ENCODE measurements around the gene NNAT.
"Not testable (repeated sequence)": the region's sequence is repeated elsewhere in the genome, so short reads cannot be mapped to it uniquely, and the experiment has no call there.

NNAT gene

GRCh38 chr20:37552415-37552814 lies 31.4 kb downstream of the NNAT start:
- no peak overlapping the region for H3K27ac ChIP-seq (replicated peaks; ENCODE audit: low read length)
- WGBS, 2 donors (ENCODE audit: extremely low coverage in 2 of 2, insufficient read length in 2 of 2, insufficient replicate concordance in 1 of 2) = no CpG with 5 or more reads among the region's 1 CpG

GRCh38 chr20:37554721-37555298 lies 33.8 kb downstream of the NNAT start:
- not testable (repeated sequence) for H3K27me3 ChIP-seq (ENCODE audit: control insufficient read depth in 3 of 3, insufficient read depth in 3 of 3, low read depth in 1 of 3, low read length in 3 of 3); H3K23ac ChIP-seq (ENCODE audit: low read depth, low read length, poor library complexity); H3K4me2 ChIP-seq (ENCODE audit: insufficient read depth, low read length, poor library complexity, severe bottlenecking); H3K4me3 ChIP-seq (ENCODE audit: low read length in 2 of 2); H3K9ac ChIP-seq (ENCODE audit: low read depth, low read length, poor library complexity); H3K14ac ChIP-seq (ENCODE audit: low read length); H3K36me3 ChIP-seq (replicated peaks in 1 of 2; ENCODE audit: control insufficient read depth in 2 of 2, insufficient read depth in 2 of 2, low read length in 2 of 2); H4K8ac ChIP-seq (ENCODE audit: low read depth, low read length); H3K4me1 ChIP-seq (ENCODE audit: control insufficient read depth in 2 of 2, insufficient read depth in 1 of 2, low read depth in 1 of 2, low read length in 2 of 2); H2BK5ac ChIP-seq (ENCODE audit: low read length); H2BK120ac ChIP-seq (ENCODE audit: low read depth, low read length); H2BK12ac ChIP-seq (ENCODE audit: low read length); H2BK15ac ChIP-seq (ENCODE audit: low read length); H2AFZ ChIP-seq (ENCODE audit: low read length); H4K91ac ChIP-seq (ENCODE audit: low read depth, low read length, poor library complexity); H3K27ac ChIP-seq (replicated peaks; ENCODE audit: low read length); H2AK5ac ChIP-seq (ENCODE audit: low read depth, low read length); H3K4ac ChIP-seq (ENCODE audit: low read length); H3K18ac ChIP-seq (ENCODE audit: low read length); H3K79me1 ChIP-seq (ENCODE audit: low read depth, low read length); DNase-seq (ENCODE audit: low spot score); H3K9me3 ChIP-seq (replicated peaks in 1 of 2; ENCODE audit: control insufficient read depth in 2 of 2, insufficient read depth in 1 of 2, low read depth in 1 of 2, low read length in 2 of 2)
- no CpG with 5 or more reads among the region's 13 CpGs for WGBS, 2 donors (ENCODE audit: extremely low coverage in 2 of 2, insufficient read length in 2 of 2, insufficient replicate concordance in 1 of 2)

More at GRCh38 chr20:37552415-37552814, 31.4 kb downstream of the NNAT start:
- no peaks in the 10 kb centered on the region for H3K4me1 ChIP-seq (ENCODE audit: control insufficient read depth in 2 of 2, insufficient read depth in 1 of 2, low read depth in 1 of 2, low read length in 2 of 2)
- H3K23ac ChIP-seq (ENCODE audit: low read depth, low read length, poor library complexity) = no peak overlapping the region
- no peak for DNase-seq (ENCODE audit: low spot score)
- H3K14ac ChIP-seq (ENCODE audit: low read length) = no peak overlapping the region
- H3K79me1 ChIP-seq (ENCODE audit: low read depth, low read length) = no peaks in the 10 kb centered on the region
- H3K9ac ChIP-seq (ENCODE audit: low read depth, low read length, poor library complexity) = no peak overlapping the region
- H3K4ac ChIP-seq (ENCODE audit: low read length) = no peak overlapping the region
- no peak overlapping the region for H4K8ac ChIP-seq (ENCODE audit: low read depth, low read length)
- peaks cover 0 to 4% (median 0%) of the 10 kb centered on the region in 3 experiments for H3K27me3 ChIP-seq (ENCODE audit: control insufficient read depth in 3 of 3, insufficient read depth in 3 of 3, low read depth in 1 of 3, low read length in 3 of 3)
- H2BK120ac ChIP-seq (ENCODE audit: low read depth, low read length) = no peak overlapping the region
- no peaks in the 10 kb centered on the region for H3K36me3 ChIP-seq (replicated peaks in 1 of 2; ENCODE audit: control insufficient read depth in 2 of 2, insufficient read depth in 2 of 2, low read length in 2 of 2)
- no peak overlapping the region for H3K4me2 ChIP-seq (ENCODE audit: insufficient read depth, low read length, poor library complexity, severe bottlenecking)
- no peak overlapping the region for H2AK5ac ChIP-seq (ENCODE audit: low read depth, low read length)
- H2BK12ac ChIP-seq (ENCODE audit: low read length) = no peak overlapping the region
- no peak overlapping the region for H3K18ac ChIP-seq (ENCODE audit: low read length)
- no peak overlapping the region for H2BK5ac ChIP-seq (ENCODE audit: low read length)
- no peak overlapping the region for H4K91ac ChIP-seq (ENCODE audit: low read depth, low read length, poor library complexity)
- no peak overlapping the region for H3K4me3 ChIP-seq (ENCODE audit: low read length in 2 of 2)
- no peak overlapping the region for H2BK15ac ChIP-seq (ENCODE audit: low read length)
- H3K9me3 ChIP-seq (replicated peaks in 1 of 2; ENCODE audit: control insufficient read depth in 2 of 2, insufficient read depth in 1 of 2, low read depth in 1 of 2, low read length in 2 of 2) = no peaks in the 10 kb centered on the region
- H2AFZ ChIP-seq (ENCODE audit: low read length) = no peak overlapping the region

GRCh38 chr20:37556538-37556937 lies 35.5 kb downstream of the NNAT start:
- WGBS, 2 donors (ENCODE audit: extremely low coverage in 2 of 2, insufficient read length in 2 of 2, insufficient replicate concordance in 1 of 2) = no CpG with 5 or more reads among the region's 6 CpGs
- no peak overlapping the region for H3K23ac ChIP-seq (ENCODE audit: low read depth, low read length, poor library complexity)
- H3K9ac ChIP-seq (ENCODE audit: low read depth, low read length, poor library complexity) = no peak overlapping the region
- H2AFZ ChIP-seq (ENCODE audit: low read length) = no peak overlapping the region
- no peak overlapping the region for H3K18ac ChIP-seq (ENCODE audit: low read length)
- no peak overlapping the region for H3K27ac ChIP-seq (replicated peaks; ENCODE audit: low read length)
- peaks cover 0 to 5% of the 10 kb centered on the region in 2 donors for H3K4me1 ChIP-seq (ENCODE audit: control insufficient read depth in 2 of 2, insufficient read depth in 1 of 2, low read depth in 1 of 2, low read length in 2 of 2)
- H2BK120ac ChIP-seq (ENCODE audit: low read depth, low read length) = no peak overlapping the region
- no peak overlapping the region for H3K4me3 ChIP-seq (ENCODE audit: low read length in 2 of 2)
- no peak for DNase-seq (ENCODE audit: low spot score)
- no peak overlapping the region for H2BK12ac ChIP-seq (ENCODE audit: low read length)
- H2BK5ac ChIP-seq (ENCODE audit: low read length) = no peak overlapping the region
- H3K36me3 ChIP-seq (replicated peaks in 1 of 2; ENCODE audit: control insufficient read depth in 2 of 2, insufficient read depth in 2 of 2, low read length in 2 of 2) = no peaks in the 10 kb centered on the region
- H2BK15ac ChIP-seq (ENCODE audit: low read length) = no peak overlapping the region
- no peak overlapping the region for H3K4ac ChIP-seq (ENCODE audit: low read length)
- H3K14ac ChIP-seq (ENCODE audit: low read length) = no peak overlapping the region
- no peaks in the 10 kb centered on the region for H3K9me3 ChIP-seq (replicated peaks in 1 of 2; ENCODE audit: control insufficient read depth in 2 of 2, insufficient read depth in 1 of 2, low read depth in 1 of 2, low read length in 2 of 2)
- H3K27me3 ChIP-seq (ENCODE audit: control insufficient read depth in 3 of 3, insufficient read depth in 3 of 3, low read depth in 1 of 3, low read length in 3 of 3) = peaks cover 0 to 4% (median 0%) of the 10 kb centered on the region in 3 experiments
- no peak overlapping the region for H4K8ac ChIP-seq (ENCODE audit: low read depth, low read length)
- no peak overlapping the region for H3K4me2 ChIP-seq (ENCODE audit: insufficient read depth, low read length, poor library complexity, severe bottlenecking)
- no peaks in the 10 kb centered on the region for H3K79me1 ChIP-seq (ENCODE audit: low read depth, low read length)
- no peak overlapping the region for H2AK5ac ChIP-seq (ENCODE audit: low read depth, low read length)
- H4K91ac ChIP-seq (ENCODE audit: low read depth, low read length, poor library complexity) = no peak overlapping the region

GRCh38 chr20:37558306-37558705 lies 37.3 kb downstream of the NNAT start:
- no peaks in the 10 kb centered on the region for H3K79me1 ChIP-seq (ENCODE audit: low read depth, low read length)
- no CpG with 5 or more reads among the region's 4 CpGs for WGBS, 2 donors (ENCODE audit: extremely low coverage in 2 of 2, insufficient read length in 2 of 2, insufficient replicate concordance in 1 of 2)
- H3K27ac ChIP-seq (replicated peaks; ENCODE audit: low read length) = no peak overlapping the region
- no peak overlapping the region for H4K91ac ChIP-seq (ENCODE audit: low read depth, low read length, poor library complexity)
- no peak overlapping the region for H3K18ac ChIP-seq (ENCODE audit: low read length)
- H3K4me2 ChIP-seq (ENCODE audit: insufficient read depth, low read length, poor library complexity, severe bottlenecking) = no peak overlapping the region
- no peak overlapping the region for H2BK15ac ChIP-seq (ENCODE audit: low read length)
- H2AFZ ChIP-seq (ENCODE audit: low read length) = no peak overlapping the region
- peaks cover 0 to 6% (median 0%) of the 10 kb centered on the region in 3 experiments for H3K27me3 ChIP-seq (ENCODE audit: control insufficient read depth in 3 of 3, insufficient read depth in 3 of 3, low read depth in 1 of 3, low read length in 3 of 3)
- peaks cover 0 to 5% of the 10 kb centered on the region in 2 donors for H3K4me1 ChIP-seq (ENCODE audit: control insufficient read depth in 2 of 2, insufficient read depth in 1 of 2, low read depth in 1 of 2, low read length in 2 of 2)
- H3K9ac ChIP-seq (ENCODE audit: low read depth, low read length, poor library complexity) = no peak overlapping the region
- H3K9me3 ChIP-seq (replicated peaks in 1 of 2; ENCODE audit: control insufficient read depth in 2 of 2, insufficient read depth in 1 of 2, low read depth in 1 of 2, low read length in 2 of 2) = no peaks in the 10 kb centered on the region
- H3K4me3 ChIP-seq (ENCODE audit: low read length in 2 of 2) = no peak overlapping the region
- no peak overlapping the region for H3K4ac ChIP-seq (ENCODE audit: low read length)
- no peak overlapping the region for H2AK5ac ChIP-seq (ENCODE audit: low read depth, low read length)
- no peak overlapping the region for H2BK12ac ChIP-seq (ENCODE audit: low read length)
- no peaks in the 10 kb centered on the region for H3K36me3 ChIP-seq (replicated peaks in 1 of 2; ENCODE audit: control insufficient read depth in 2 of 2, insufficient read depth in 2 of 2, low read length in 2 of 2)
- H3K14ac ChIP-seq (ENCODE audit: low read length) = no peak overlapping the region
- DNase-seq (ENCODE audit: low spot score) = no peak
- no peak overlapping the region for H2BK5ac ChIP-seq (ENCODE audit: low read length)
- no peak overlapping the region for H4K8ac ChIP-seq (ENCODE audit: low read depth, low read length)
- H3K23ac ChIP-seq (ENCODE audit: low read depth, low read length, poor library complexity) = no peak overlapping the region
- H2BK120ac ChIP-seq (ENCODE audit: low read depth, low read length) = no peak overlapping the region

Data from neuronal stem cell (in vitro differentiated cells).